SK-N-SH treated with all-trans-retinoic acid at 6 μM for 48 hours (cell line): ENCODE data around the gene CHFR.

ENCODE experiments used
- ATAC-seq: fragments of 200-7000 bp; cut with Tn5 transposase; 3 replicates; pipeline ENCODE4 v1.9.1; 2020; ENCODE audit warnings: mild to moderate bottlenecking, moderate library complexity
- ARNTL ChIP-seq: fragments of 450-650 bp; formaldehyde crosslinking; IDR thresholded peaks from 2 replicates; pipeline ENCODE4 v1.5.0; 2020; ENCODE audit warnings: low read depth, mild to moderate bottlenecking, moderate library complexity, borderline replicate concordance
- ESRRG ChIP-seq: fragments of 250-450 bp; sonication (Bioruptor Pico); IDR thresholded peaks from 2 replicates; pipeline ENCODE4 v1.6.1; 2021; ENCODE audit warnings: mild to moderate bottlenecking
- GLIS3 ChIP-seq: fragments of 250-450 bp; sonication (Bioruptor Pico); IDR thresholded peaks from 2 replicates; pipeline ENCODE4 v1.5.0; 2020; ENCODE audit warnings: mild to moderate bottlenecking, moderate library complexity
- ISL1 ChIP-seq: fragments of 250-450 bp; sonication (Bioruptor Pico); IDR thresholded peaks from 2 replicates; pipeline ENCODE4 v2.1.2; 2022; ENCODE audit warnings: mild to moderate bottlenecking, moderate library complexity
- OSR1 ChIP-seq: fragments of 250-450 bp; sonication (Bioruptor Pico); IDR thresholded peaks from 2 replicates; pipeline ENCODE4 v1.8.0; 2022; ENCODE audit warnings: moderate library complexity, mild to moderate bottlenecking, inconsistent platforms
- PPARA ChIP-seq: fragments of 250-450 bp; sonication (Bioruptor Pico); IDR thresholded peaks from 2 replicates; pipeline ENCODE4 v1.5.0; 2020; ENCODE audit warnings: mild to moderate bottlenecking, borderline replicate concordance
- RARB ChIP-seq: fragments of 250-450 bp; sonication (Bioruptor Pico); IDR thresholded peaks from 2 replicates; pipeline ENCODE4 v1.8.0; 2021; ENCODE audit warnings: mild to moderate bottlenecking, moderate library complexity
- SNAI2 ChIP-seq: fragments of 250-450 bp; sonication (Bioruptor Pico); IDR thresholded peaks from 2 replicates; pipeline ENCODE4 v1.5.0; 2020; ENCODE audit warnings: mild to moderate bottlenecking, moderate library complexity
- TCF4 ChIP-seq: fragments of 250-450 bp; sonication (Bioruptor Pico); IDR thresholded peaks from 2 replicates; pipeline ENCODE4 v1.8.0; 2021; ENCODE audit warnings: mild to moderate bottlenecking, moderate library complexity, borderline replicate concordance
- TOX ChIP-seq: fragments of 250-450 bp; sonication (Bioruptor Pico); IDR thresholded peaks from 2 replicates; pipeline ENCODE4 v1.8.0; 2021; ENCODE audit warnings: mild to moderate bottlenecking, moderate library complexity, borderline replicate concordance
- ZC3H10 ChIP-seq: fragments of 250-450 bp; sonication (Bioruptor Pico); IDR thresholded peaks from 2 replicates; pipeline ENCODE4 v1.5.1; 2021; ENCODE audit warnings: mild to moderate bottlenecking, moderate library complexity
- ZFP30 ChIP-seq: fragments of 450-650 bp; formaldehyde crosslinking; IDR thresholded peaks from 2 replicates; pipeline ENCODE4 v1.5.0; 2022; ENCODE audit warnings: mild to moderate bottlenecking, moderate library complexity
- ZNF565 ChIP-seq: fragments of 450-650 bp; formaldehyde crosslinking; conservative IDR thresholded peaks from 2 replicates; pipeline ENCODE4 v1.5.0; 2020; ENCODE audit warnings: low read depth, mild to moderate bottlenecking, moderate library complexity
- ZNF70 ChIP-seq: fragments of 450-650 bp; formaldehyde crosslinking; IDR thresholded peaks from 2 replicates; pipeline ENCODE4 v1.5.0; 2020; ENCODE audit warnings: mild to moderate bottlenecking, moderate library complexity
- ZNF8 ChIP-seq: fragments of 450-650 bp; formaldehyde crosslinking; IDR thresholded peaks from 2 replicates; pipeline ENCODE4 v1.5.0; 2020; ENCODE audit warnings: mild to moderate bottlenecking, moderate library complexity
- TF ChIP-seq, protein P1 (sequence below): fragments of 250-450 bp; sonication (Bioruptor Pico); IDR thresholded peaks from 2 replicates; pipeline ENCODE4 v1.5.0; 2020; ENCODE audit warnings: mild to moderate bottlenecking, moderate library complexity
- TF ChIP-seq, protein P2 (sequence below): fragments of 250-450 bp; sonication (Bioruptor Pico); IDR thresholded peaks from 2 replicates; pipeline ENCODE4 v1.8.0; 2021; ENCODE audit warnings: low read depth, mild to moderate bottlenecking, moderate library complexity, borderline replicate concordance
- TF ChIP-seq, protein P3 (sequence below): fragments of 250-450 bp; sonication (Bioruptor Pico); IDR thresholded peaks from 2 replicates; pipeline ENCODE4 v1.5.1; 2020; ENCODE audit warnings: low read depth, mild to moderate bottlenecking, moderate library complexity
- TF ChIP-seq, protein P4 (sequence below): fragments of 250-450 bp; sonication (Bioruptor Pico); IDR thresholded peaks from 2 replicates; pipeline ENCODE4 v1.8.0; 2020; ENCODE audit warnings: mild to moderate bottlenecking, moderate library complexity, borderline replicate concordance

The CHFR gene

DNA sequence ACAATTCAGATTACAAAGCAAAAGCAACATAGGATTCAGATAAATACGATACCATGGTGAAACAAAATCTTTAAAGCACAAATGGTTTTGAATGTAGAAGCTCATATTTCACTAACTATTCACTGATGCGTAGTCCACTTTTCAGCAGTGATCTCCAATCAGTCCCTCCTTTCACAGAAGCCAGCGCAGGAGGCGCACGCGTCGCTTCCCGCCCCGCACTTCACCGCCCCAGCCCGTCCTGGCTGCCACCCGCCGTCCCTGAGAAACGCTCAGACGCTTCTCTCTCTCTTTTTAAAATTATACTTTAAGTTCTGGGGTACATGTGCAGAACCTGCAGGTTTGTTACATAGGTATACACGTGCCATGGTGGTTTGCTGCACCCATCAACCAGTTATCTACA, 19.8 kb upstream of the CHFR start:
- no peak for TF ChIP-seq ZNF565 (CRISPR knock-in tag)
- TF ChIP-seq, protein P1, sequence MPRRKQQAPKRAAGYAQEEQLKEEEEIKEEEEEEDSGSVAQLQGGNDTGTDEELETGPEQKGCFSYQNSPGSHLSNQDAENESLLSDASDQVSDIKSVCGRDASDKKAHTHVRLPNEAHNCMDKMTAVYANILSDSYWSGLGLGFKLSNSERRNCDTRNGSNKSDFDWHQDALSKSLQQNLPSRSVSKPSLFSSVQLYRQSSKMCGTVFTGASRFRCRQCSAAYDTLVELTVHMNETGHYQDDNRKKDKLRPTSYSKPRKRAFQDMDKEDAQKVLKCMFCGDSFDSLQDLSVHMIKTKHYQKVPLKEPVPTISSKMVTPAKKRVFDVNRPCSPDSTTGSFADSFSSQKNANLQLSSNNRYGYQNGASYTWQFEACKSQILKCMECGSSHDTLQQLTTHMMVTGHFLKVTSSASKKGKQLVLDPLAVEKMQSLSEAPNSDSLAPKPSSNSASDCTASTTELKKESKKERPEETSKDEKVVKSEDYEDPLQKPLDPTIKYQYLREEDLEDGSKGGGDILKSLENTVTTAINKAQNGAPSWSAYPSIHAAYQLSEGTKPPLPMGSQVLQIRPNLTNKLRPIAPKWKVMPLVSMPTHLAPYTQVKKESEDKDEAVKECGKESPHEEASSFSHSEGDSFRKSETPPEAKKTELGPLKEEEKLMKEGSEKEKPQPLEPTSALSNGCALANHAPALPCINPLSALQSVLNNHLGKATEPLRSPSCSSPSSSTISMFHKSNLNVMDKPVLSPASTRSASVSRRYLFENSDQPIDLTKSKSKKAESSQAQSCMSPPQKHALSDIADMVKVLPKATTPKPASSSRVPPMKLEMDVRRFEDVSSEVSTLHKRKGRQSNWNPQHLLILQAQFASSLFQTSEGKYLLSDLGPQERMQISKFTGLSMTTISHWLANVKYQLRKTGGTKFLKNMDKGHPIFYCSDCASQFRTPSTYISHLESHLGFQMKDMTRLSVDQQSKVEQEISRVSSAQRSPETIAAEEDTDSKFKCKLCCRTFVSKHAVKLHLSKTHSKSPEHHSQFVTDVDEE: no peak
- TF ChIP-seq, protein P2, sequence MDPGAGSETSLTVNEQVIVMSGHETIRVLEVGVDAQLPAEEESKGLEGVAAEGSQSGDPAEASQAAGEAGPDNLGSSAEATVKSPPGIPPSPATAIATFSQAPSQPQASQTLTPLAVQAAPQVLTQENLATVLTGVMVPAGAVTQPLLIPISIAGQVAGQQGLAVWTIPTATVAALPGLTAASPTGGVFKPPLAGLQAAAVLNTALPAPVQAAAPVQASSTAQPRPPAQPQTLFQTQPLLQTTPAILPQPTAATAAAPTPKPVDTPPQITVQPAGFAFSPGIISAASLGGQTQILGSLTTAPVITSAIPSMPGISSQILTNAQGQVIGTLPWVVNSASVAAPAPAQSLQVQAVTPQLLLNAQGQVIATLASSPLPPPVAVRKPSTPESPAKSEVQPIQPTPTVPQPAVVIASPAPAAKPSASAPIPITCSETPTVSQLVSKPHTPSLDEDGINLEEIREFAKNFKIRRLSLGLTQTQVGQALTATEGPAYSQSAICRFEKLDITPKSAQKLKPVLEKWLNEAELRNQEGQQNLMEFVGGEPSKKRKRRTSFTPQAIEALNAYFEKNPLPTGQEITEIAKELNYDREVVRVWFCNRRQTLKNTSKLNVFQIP (CRISPR knock-in tag): no peak
- no peak for TF ChIP-seq ZNF70
- no peak for TF ChIP-seq ZFP30 (CRISPR knock-in tag)
- no peak for TF ChIP-seq TOX (CRISPR knock-in tag)
- TF ChIP-seq ESRRG: no peak
- TF ChIP-seq GLIS3 (CRISPR knock-in tag): no peak
- no peak for TF ChIP-seq TCF4 (CRISPR knock-in tag)
- no peak for TF ChIP-seq OSR1
- TF ChIP-seq SNAI2 (CRISPR knock-in tag): no peak
- no peak for TF ChIP-seq ZC3H10 (CRISPR knock-in tag)
- TF ChIP-seq, protein P3, sequence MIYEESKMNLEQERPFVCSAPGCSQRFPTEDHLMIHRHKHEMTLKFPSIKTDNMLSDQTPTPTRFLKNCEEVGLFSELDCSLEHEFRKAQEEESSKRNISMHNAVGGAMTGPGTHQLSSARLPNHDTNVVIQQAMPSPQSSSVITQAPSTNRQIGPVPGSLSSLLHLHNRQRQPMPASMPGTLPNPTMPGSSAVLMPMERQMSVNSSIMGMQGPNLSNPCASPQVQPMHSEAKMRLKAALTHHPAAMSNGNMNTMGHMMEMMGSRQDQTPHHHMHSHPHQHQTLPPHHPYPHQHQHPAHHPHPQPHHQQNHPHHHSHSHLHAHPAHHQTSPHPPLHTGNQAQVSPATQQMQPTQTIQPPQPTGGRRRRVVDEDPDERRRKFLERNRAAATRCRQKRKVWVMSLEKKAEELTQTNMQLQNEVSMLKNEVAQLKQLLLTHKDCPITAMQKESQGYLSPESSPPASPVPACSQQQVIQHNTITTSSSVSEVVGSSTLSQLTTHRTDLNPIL (CRISPR knock-in tag): no peak
- TF ChIP-seq, protein P4, sequence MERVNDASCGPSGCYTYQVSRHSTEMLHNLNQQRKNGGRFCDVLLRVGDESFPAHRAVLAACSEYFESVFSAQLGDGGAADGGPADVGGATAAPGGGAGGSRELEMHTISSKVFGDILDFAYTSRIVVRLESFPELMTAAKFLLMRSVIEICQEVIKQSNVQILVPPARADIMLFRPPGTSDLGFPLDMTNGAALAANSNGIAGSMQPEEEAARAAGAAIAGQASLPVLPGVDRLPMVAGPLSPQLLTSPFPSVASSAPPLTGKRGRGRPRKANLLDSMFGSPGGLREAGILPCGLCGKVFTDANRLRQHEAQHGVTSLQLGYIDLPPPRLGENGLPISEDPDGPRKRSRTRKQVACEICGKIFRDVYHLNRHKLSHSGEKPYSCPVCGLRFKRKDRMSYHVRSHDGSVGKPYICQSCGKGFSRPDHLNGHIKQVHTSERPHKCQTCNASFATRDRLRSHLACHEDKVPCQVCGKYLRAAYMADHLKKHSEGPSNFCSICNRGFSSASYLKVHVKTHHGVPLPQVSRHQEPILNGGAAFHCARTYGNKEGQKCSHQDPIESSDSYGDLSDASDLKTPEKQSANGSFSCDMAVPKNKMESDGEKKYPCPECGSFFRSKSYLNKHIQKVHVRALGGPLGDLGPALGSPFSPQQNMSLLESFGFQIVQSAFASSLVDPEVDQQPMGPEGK (CRISPR knock-in tag): no peak
- ATAC-seq: no peak

DNA sequence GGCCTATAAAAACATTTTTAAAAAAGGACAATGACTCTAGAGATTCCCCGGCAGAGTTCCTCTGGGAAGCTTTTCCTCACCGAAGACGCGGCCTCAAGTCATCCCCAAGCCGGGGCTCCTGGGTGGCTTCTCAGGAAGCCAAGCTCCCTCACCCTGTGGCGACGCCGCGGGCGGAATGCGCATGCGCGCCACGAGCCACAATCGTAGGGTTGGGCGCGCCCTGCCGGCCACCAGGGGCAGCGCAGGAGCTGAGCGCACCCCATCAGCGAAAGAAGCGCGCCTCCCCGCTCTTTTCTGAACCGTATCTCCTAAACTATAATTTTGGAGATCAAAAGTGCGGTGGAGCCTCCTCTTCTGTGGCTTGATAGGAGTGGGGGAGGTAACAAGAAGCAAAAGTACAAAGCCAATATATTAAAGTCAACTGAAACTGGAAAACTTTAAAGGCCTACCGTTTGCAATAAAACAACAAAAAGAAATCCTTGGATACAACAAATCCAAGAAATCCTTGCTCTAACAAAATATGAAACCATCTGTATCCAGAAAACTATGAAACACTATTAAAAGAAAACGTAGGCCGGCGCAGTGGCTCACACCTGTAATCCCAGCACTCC, 17.4 kb upstream of the CHFR start:
- ATAC-seq: no peak
- TF ChIP-seq TCF4 (CRISPR knock-in tag): no peak

DNA sequence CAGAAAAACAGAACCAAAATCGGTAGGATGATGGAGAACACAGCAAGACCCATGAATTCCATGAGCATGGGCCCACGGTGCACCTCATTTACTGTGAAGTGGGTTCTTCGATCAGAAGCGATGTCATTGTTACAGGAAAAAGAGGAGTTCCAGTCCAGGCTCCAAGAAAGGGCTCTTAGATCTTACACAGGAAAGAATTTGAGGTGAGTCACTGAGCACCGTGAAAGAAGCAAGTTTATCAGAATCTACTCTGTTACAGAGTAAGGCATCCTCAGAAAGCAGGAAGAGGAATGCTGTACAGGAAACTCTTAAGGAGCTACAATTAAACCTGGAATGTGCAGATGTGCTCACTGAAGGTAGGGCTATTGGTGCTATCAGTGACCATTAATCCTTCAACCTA, 11.6 kb upstream of the CHFR start:
- no peak for ATAC-seq
- TF ChIP-seq, protein P4 (CRISPR knock-in tag): no peak
- TF ChIP-seq RARB: no peak
- no peak for TF ChIP-seq ARNTL (CRISPR knock-in tag)
- no peak for TF ChIP-seq PPARA

DNA sequence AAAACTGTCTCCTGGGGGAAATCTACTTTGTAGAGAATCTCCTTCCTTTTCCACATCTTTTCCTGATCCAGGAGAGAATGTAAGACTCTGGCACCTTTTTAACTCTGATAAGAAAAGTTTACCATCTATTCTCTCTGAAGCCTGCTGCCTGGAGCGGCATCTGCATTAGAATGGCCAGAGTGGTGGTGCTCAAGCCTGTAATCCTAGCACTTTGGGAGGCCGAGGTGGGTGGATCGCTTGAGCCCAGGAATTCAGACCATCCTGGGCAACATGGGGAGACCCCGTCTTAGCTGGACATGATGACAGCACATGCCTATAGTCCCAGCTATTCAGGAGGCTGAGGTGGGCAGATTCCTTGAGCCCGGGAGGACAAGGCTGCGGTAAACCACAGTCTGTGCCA, 1.4 kb upstream of the CHFR start:
- ATAC-seq: no peak
- TF ChIP-seq ISL1 (CRISPR knock-in tag) (no peak), SNAI2 (CRISPR knock-in tag) (no peak), TCF4 (CRISPR knock-in tag) (no peak), GLIS3 (CRISPR knock-in tag) (no peak), ZNF8 (CRISPR knock-in tag) (no peak), ZC3H10 (CRISPR knock-in tag) (no peak)
- TF ChIP-seq, protein P3 (CRISPR knock-in tag): no peak
